Measurements from ENCODE around the gene NABP2.
"Not testable (repeated sequence)": the region's sequence is repeated elsewhere in the genome, so short reads cannot be mapped to it uniquely, and the experiment has no call there.

DNA sequence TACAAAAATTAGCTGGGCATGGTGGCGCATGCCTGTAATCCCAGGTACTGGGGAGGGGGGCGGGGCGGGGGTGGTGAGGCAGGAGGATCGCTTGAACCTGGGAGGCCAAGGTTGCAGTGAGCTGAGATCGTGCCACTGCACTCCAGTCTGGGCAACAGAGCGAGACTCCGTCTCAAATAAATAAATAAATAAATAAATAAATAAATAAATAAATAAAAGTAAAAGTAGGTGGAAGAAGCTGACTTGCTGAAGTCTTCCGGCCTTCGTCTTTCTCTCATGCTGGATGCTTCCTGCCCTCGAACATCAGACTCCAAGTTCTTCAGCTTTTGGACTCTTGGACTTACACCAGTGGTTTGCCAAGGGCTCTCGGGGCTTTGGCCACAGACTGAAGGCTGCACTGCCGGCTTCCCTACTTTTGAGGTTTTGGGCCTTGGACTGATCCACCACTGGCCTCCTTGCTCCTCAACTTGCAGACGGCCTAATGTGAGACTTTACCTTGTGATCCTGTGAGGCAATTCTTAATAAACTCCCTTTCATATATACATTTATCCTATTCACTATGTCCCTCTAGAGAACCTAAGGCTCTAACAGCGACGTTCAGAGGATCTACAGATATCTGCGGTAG lies 42.0 kb downstream of the NABP2 start:
- not testable (repeated sequence) for TF ChIP-seq POLR2A (IDR thresholded peaks at IDR 0.05; ENCODE audit: low read depth, low read length); MXI1 (IDR thresholded peaks at IDR 0.05; ENCODE audit: borderline replicate concordance, low read depth, low read length); RAD21 (IDR thresholded peaks at IDR 0.05; ENCODE audit: low read length); BHLHE40 (IDR thresholded peaks at IDR 0.05; ENCODE audit: low read depth, low read length); MAFK (IDR thresholded peaks at IDR 0.05; ENCODE audit: low read depth, low read length); CEBPB (IDR thresholded peaks at IDR 0.05; ENCODE audit: low read depth, low read length); CHD1 (IDR thresholded peaks at IDR 0.05; ENCODE audit: low read depth, low read length); RFX5 (IDR thresholded peaks at IDR 0.05; ENCODE audit: low read depth, low read length)
- TF ChIP-seq, protein P1, sequence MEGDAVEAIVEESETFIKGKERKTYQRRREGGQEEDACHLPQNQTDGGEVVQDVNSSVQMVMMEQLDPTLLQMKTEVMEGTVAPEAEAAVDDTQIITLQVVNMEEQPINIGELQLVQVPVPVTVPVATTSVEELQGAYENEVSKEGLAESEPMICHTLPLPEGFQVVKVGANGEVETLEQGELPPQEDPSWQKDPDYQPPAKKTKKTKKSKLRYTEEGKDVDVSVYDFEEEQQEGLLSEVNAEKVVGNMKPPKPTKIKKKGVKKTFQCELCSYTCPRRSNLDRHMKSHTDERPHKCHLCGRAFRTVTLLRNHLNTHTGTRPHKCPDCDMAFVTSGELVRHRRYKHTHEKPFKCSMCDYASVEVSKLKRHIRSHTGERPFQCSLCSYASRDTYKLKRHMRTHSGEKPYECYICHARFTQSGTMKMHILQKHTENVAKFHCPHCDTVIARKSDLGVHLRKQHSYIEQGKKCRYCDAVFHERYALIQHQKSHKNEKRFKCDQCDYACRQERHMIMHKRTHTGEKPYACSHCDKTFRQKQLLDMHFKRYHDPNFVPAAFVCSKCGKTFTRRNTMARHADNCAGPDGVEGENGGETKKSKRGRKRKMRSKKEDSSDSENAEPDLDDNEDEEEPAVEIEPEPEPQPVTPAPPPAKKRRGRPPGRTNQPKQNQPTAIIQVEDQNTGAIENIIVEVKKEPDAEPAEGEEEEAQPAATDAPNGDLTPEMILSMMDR (conservative IDR thresholded peaks at IDR 0.05; ENCODE audit: low read depth, low read length), result not testable (repeated sequence)
- TF ChIP-seq, protein P2, sequence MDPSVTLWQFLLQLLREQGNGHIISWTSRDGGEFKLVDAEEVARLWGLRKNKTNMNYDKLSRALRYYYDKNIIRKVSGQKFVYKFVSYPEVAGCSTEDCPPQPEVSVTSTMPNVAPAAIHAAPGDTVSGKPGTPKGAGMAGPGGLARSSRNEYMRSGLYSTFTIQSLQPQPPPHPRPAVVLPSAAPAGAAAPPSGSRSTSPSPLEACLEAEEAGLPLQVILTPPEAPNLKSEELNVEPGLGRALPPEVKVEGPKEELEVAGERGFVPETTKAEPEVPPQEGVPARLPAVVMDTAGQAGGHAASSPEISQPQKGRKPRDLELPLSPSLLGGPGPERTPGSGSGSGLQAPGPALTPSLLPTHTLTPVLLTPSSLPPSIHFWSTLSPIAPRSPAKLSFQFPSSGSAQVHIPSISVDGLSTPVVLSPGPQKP (IDR thresholded peaks at IDR 0.05; ENCODE audit: borderline replicate concordance, low read depth, low read length), result not testable (repeated sequence)
